GM19463 (cell line): ENCODE measurements around the gene ANXA11.

Experiments
- ATAC-seq: cut with Tn5 transposase; IDR thresholded peaks from one replicate; pipeline ENCODE4 v1.9.1; 2021; ENCODE audit warnings: mild to moderate bottlenecking, moderate library complexity; ENCODE audit not compliant: unreplicated experiment

Gene ANXA11

DNA sequence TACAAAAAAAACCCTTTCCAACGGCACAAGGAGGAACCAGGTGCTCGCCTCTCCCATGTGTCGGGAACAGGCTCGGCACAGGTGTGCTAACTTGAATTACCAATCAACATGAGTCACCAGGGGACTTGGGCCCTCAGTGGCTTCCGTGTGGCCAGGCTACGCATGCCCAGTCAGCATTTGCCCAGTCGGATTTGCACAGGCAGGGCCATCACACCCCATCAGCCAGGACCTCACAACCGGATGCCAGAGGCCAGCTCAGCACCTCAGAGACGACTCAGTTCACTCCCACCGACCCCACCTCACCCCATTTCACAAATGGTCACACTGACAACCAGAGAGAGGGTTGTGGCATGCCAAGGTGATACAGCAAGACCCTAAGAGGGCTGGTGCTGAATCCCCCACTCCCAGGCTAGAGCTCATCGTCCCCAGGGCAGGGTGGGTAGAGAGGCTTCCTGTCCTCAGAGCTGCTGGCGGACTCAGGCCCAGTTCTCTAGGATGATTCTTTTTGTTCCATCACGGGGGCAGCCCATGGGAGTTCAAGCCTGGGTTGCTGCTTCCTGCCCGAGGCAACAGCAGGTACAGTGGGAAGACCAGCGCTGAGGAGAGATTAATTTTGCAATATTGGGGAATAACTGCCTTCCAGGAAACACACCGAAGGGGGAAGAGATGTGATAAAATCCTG, 13.6 kb downstream of the ANXA11 start:
- ATAC-seq, result no peak

DNA sequence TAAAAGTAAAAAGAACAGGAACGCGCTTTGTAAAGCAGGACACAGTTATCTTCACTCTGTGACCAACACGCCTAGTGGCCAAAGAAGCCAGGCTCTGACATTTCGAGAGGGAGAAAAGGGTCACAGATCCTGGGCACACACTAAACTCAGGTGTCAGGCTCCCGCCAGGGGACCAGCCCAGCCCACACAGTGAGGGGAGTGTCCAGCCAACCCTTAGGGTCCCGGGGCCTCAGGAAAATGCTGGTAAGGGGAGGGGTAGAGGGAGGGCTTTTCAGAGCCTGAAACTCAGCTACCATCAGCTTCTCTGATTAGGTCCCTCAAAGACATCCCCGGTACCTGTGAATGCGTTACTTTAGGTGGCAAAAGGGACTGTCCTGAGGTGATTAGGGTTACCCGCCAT, 16.6 kb downstream of the ANXA11 start:
- no peak for ATAC-seq

DNA sequence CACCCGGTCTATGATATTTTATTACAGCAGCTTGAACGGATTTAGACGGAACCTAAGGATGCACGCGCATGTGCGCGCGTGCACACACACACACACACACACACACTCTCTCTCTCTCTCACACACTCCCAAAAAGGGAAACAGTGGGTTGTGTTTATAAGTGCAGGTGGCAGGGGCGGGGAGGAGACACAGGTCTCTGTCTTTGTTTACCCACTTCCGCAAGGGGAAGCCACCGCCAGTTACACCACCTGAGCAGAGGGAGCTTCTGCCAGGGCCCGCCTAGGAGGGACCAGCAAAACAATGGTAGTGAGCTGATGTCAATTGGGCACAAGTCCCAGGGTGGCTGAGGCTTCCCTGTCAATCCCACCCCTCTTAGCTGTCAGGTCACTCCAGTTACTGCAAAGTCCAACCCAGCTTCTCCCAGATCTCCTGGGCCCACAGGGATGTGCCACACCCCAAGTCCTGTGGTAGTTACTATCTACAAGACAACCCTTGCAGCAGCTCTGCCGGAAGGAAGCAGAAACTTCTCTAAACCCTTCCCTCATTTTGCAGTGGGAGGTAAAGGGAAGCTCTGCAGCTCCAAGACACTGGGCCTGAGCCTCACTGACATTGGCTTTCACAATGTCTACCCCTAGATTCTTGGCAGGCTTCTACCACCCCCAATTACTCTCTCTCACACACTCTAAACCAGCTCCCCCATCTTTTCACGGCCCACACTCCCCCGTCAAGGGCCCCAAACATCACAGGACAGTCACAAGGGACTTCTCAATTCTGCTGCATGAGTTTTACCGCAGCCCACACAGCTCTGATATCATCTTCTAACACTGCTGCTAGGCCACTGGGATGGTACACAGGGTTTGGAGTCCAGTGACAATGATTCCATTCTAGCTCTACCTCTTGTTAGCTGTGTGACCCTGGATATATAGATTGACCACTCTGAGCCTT, 17.6 kb downstream of the ANXA11 start:
- ATAC-seq, result peak; percentile 84

DNA sequence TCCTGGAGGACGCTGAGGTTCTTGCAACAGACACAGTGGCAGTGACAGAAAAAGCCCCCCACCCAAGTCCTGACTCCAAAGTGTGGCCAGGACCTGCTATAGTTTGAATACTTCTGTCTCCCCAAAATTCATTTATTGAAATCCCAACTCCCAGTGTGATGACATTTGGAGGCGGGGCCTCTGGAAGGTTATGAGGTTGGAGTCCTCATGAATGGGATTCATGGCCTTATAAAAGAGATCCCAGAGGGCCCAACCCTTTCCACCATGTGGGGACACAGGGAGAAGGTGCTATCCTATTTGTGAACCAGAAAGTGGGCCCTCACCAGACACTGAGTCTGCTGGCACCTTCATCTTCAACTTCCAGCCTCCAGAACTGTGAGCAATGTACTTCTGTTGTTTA, 18.3 kb downstream of the ANXA11 start:
- no peak for ATAC-seq

- no peak for ATAC-seq
Observed at GRCh38 chr10:80186364-80187012, 18.8 kb downstream of the ANXA11 start.

GRCh38 chr10:80185578-80186299, 19.6 kb downstream of the ANXA11 start:
- ATAC-seq, result no peak

DNA sequence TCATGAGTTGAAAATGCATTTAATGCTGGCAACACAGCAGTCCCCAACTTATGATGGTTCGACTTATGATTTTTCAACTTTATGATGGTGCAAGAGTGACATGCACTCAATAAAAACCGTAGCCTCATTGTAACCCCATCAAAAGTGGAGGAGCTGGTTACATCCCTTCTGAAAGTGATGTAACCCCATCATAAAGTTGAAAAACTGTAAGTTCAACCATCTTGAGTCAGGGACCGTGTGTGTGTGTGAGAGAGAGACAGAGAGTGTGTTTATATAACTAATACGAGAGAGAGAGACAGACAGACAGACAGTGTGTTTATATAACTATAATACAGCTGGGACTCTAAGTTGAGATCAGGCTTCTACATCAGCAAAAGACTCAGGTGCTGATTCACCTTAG, 21.0 kb downstream of the ANXA11 start:
- no peak for ATAC-seq

DNA sequence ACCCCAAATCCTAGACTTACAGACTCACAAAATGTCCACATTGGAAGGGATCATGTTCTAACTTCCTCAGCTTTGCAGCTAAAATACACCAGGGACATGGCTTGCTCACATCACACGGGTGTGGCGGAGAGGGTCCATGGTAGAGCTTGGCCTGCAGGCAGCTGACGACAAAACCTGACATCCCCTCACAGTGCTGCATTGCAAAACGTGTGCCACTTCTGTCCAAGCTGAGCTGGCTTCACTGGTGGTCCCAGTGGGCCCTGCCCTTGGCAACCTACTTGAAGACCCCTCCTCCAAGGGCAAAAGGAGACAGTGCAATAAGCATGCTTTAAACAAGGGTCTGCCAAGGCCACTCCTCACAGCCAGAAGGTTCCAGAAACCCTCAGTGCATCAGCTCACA, 21.9 kb downstream of the ANXA11 start:
- no peak for ATAC-seq

GRCh38 chr10:80182986-80183385, 22.4 kb downstream of the ANXA11 start:
- ATAC-seq, result no peak

DNA sequence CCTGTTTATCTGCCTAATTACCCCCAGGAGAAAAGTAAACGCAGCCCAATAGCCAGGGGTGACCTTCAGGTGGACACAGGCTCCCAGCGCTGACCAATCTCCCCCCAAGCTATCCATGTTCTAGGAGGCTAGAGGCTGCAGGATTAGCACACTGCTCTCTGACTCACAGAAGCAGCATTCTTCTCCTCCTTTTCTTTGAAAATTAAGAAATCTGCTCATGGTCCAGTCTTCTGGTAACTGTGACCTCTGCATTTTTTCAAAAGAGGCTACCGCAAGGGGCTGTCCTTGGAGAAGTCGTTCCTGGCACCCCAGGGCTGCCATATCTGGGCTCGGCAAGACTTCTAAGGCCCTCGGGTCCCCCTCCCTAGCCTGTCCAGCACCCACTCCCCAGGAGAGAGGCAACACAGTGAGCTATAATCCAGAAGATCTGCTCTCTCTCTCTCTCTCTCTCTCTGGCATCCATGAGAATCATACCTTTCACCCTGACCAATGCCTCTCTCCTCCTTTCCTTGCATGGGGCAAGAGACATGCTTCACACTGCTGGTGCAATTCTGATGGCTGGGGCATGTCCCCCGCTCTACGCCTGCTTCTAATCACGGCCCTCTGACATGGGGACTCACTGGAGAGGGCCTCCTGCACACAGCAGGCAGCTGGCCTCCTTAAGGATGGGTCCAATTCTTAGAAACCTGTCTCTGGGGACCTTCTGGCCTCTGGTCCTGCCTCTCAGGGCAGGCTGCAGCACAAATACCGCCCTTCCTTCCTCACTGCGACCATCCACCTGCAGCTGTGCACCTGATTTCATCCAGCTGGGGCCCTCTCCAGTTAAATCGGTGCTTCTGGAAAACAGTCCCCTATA, 27.3 kb downstream of the ANXA11 start:
- no peak for ATAC-seq

GRCh38 chr10:80176526-80176925, 28.8 kb downstream of the ANXA11 start:
- no peak for ATAC-seq

- ATAC-seq, result no peak
Observed at GRCh38 chr10:80174641-80175395, 30.5 kb downstream of the ANXA11 start.

DNA sequence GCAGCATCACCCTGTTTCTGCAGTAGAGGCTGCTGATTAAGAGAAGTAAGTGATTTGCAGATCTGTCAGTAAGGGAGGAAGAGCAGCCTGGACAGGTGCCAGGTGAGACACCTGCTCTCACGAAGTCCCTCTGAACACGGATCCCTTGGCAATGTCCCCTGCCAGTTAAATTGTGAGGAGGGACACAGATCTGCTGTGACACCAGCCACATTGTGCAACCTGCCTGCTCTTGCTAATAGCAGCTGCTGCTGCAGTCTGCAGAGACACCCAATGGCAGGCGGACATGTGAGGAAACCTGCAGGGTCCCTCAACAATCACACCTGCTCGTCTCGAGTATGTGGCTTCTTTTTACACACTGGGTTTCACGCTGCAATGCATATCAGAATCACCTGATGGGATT, 31.9 kb downstream of the ANXA11 start:
- no peak for ATAC-seq

- ATAC-seq, result no peak
Observed at GRCh38 chr10:80172896-80173295, 32.4 kb downstream of the ANXA11 start.

GRCh38 chr10:80171248-80171660, 34.1 kb downstream of the ANXA11 start:
- ATAC-seq, result no peak

GRCh38 chr10:80170641-80171040, 34.7 kb downstream of the ANXA11 start:
- ATAC-seq, result no peak

DNA sequence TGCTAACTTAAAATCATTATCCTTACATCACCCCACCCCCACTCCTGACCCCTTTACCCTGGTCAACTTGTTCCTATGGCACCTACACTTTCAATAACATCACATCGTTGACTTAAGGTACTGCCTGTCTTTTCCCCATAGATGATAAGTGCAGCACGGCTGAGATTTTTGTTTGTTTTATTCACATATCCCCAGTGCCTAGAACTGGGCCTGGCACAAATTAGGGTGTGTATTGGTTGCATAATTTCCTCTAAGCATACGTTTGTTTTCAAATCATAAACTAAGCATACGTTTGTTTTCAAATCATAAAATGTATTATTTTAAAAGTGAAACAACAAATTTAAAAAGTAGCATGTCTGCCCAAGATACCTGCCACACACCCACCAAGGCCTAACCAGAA, 35.3 kb downstream of the ANXA11 start:
- no peak for ATAC-seq

GRCh38 chr10:80168679-80169380, 36.5 kb downstream of the ANXA11 start:
- ATAC-seq, result no peak

DNA sequence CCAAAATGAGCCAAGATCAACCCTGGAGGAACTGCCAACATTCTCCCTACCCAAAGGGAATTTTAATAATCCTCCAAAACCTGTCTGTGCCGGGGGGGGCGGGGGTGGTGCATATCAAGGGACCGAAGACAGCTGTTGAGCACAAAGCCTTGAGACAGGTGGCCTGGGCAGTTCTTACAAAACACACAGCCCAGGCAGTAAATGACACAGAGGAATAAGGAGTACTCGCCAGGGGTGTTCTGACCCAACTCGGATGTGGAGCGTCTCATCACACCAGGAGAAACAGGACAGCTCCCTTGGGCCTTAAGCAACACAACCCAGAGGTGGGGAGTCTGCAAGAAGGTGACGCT, 37.2 kb downstream of the ANXA11 start:
- ATAC-seq, result no peak
